ENCODE results near the gene ABLIM2. TPM values are rescaled to one million over a fixed set of nuclear protein-coding genes. Genes with fewer than 3 reads are reported as not detected.

ABLIM2 gene
- total RNA-seq, 6 experiments from 2014 or later = 0.14 TPM; not detected in 5

GRCh38 chr4:8010618-8011017, 148.0 kb downstream of the ABLIM2 start:
- H3K27me3 Mint-ChIP-seq (ENCODE audit: insufficient read depth) = peaks cover 31% of the 10 kb centered on the region

GRCh38 chr4:8009710-8010511, 148.7 kb downstream of the ABLIM2 start:
- Mint-ChIP-seq H3K4me1 (ENCODE audit: low read depth) (no peaks in the 10 kb centered on the region), H3K27ac (no peak overlapping the region), H3K36me3 (ENCODE audit: low read depth) (no peaks in the 10 kb centered on the region), H3K9me3 (no peaks in the 10 kb centered on the region), H3K4me3 (no peak overlapping the region), H3K27me3 (ENCODE audit: insufficient read depth) (peaks cover 37% of the 10 kb centered on the region)
- no peak for DNase-seq
- TF ChIP-seq CTCF (IDR thresholded peaks at IDR 0.05) = no peak

More at GRCh38 chr4:8010618-8011017, 148.0 kb downstream of the ABLIM2 start:
- Mint-ChIP-seq H3K4me3 (no peak overlapping the region), H3K27ac (no peak overlapping the region), H3K4me1 (ENCODE audit: low read depth) (no peaks in the 10 kb centered on the region), H3K36me3 (ENCODE audit: low read depth) (no peaks in the 10 kb centered on the region), H3K9me3 (no peaks in the 10 kb centered on the region)
- peak; percentile 25 for DNase-seq
- TF ChIP-seq CTCF (IDR thresholded peaks at IDR 0.05) = no peak

- TF ChIP-seq CTCF (IDR thresholded peaks at IDR 0.05) = no peak
- no peaks in the 10 kb centered on the region for H3K9me3 Mint-ChIP-seq
- no peak overlapping the region for H3K27ac Mint-ChIP-seq
- no peak for DNase-seq
- no peaks in the 10 kb centered on the region for H3K36me3 Mint-ChIP-seq (ENCODE audit: low read depth)
- H3K4me3 Mint-ChIP-seq = no peak overlapping the region
- H3K4me1 Mint-ChIP-seq (ENCODE audit: low read depth) = no peaks in the 10 kb centered on the region
- H3K27me3 Mint-ChIP-seq (ENCODE audit: insufficient read depth) = peaks cover 37% of the 10 kb centered on the region
Observed at GRCh38 chr4:8009097-8009496, 149.5 kb downstream of the ABLIM2 start.

- H3K9me3 Mint-ChIP-seq = no peaks in the 10 kb centered on the region
- H3K27ac Mint-ChIP-seq = no peak overlapping the region
- H3K4me3 Mint-ChIP-seq = no peak overlapping the region
- no peak for TF ChIP-seq CTCF (IDR thresholded peaks at IDR 0.05)
- peaks cover 33% of the 10 kb centered on the region for H3K27me3 Mint-ChIP-seq (ENCODE audit: insufficient read depth)
- DNase-seq = no peak
- no peaks in the 10 kb centered on the region for H3K36me3 Mint-ChIP-seq (ENCODE audit: low read depth)
- no peaks in the 10 kb centered on the region for H3K4me1 Mint-ChIP-seq (ENCODE audit: low read depth)
Observed at GRCh38 chr4:8008391-8008790, 150.2 kb downstream of the ABLIM2 start.

GRCh38 chr4:8007581-8007980, 151.0 kb downstream of the ABLIM2 start:
- H3K27ac Mint-ChIP-seq = no peak overlapping the region
- no peak overlapping the region for H3K4me3 Mint-ChIP-seq
- no peaks in the 10 kb centered on the region for H3K9me3 Mint-ChIP-seq
- no peaks in the 10 kb centered on the region for H3K36me3 Mint-ChIP-seq (ENCODE audit: low read depth)
- TF ChIP-seq CTCF (IDR thresholded peaks at IDR 0.05) = no peak
- H3K27me3 Mint-ChIP-seq (ENCODE audit: insufficient read depth) = peaks cover 37% of the 10 kb centered on the region
- DNase-seq = no peak
- H3K4me1 Mint-ChIP-seq (ENCODE audit: low read depth) = no peaks in the 10 kb centered on the region
